SK-N-MC (cell line): ENCODE measurements around the gene DUS3L.
"Not testable (repeated sequence)": the region's sequence is repeated elsewhere in the genome, so short reads cannot be mapped to it uniquely, and the experiment has no call there.

Experiments used
- DNase-seq: peaks from one replicate; pipeline ENCODE4 v3.0.0-alpha.2; 2011; ENCODE audit warnings: low read depth, low spot score
- H3K27ac ChIP-seq: fragments of 200-600 bp; sonication (generic); 2 replicates; pipeline ENCODE4 v1.5.1; 2016; ENCODE audit warnings: mixed run types
- H3K36me3 ChIP-seq: fragments of 200-600 bp; sonication (generic); 2 replicates; pipeline ENCODE4 v1.6.1; 2017; ENCODE audit warnings: antibody characterized with exemption, low read length, mixed read lengths; ENCODE audit not compliant: insufficient read depth
- H3K4me3 ChIP-seq: fragments of 200-600 bp; sonication (generic); 2 replicates; pipeline ENCODE4 v1.5.1; 2016
- H3K9ac ChIP-seq: fragments of 200-600 bp; sonication (generic); 2 replicates; pipeline ENCODE4 v1.8.0; 2017; ENCODE audit warnings: mixed run types, mixed read lengths; ENCODE audit not compliant: insufficient read length
- H3K9me3 ChIP-seq: fragments of 200-600 bp; sonication (generic); 2 replicates; pipeline ENCODE4 v1.6.1; 2017; ENCODE audit warnings: low read depth, mild to moderate bottlenecking, antibody characterized with exemption, low read length, moderate library complexity, mixed read lengths
- EZH2 ChIP-seq: fragments of 200-600 bp; sonication (generic); IDR thresholded peaks from one replicate; pipeline ENCODE4 v1.6.1; 2017; ENCODE audit warnings: antibody characterized with exemption
- FOXP2 ChIP-seq: optimal IDR thresholded peaks from 2 replicates; pipeline ENCODE3; 2011; ENCODE audit warnings: mild to moderate bottlenecking, moderate library complexity; ENCODE audit not compliant: insufficient read depth; ENCODE audit errors: extremely low read length, control extremely low read depth
- POLR2AphosphoS5 ChIP-seq: IDR thresholded peaks from 2 replicates; pipeline ENCODE4 v1.6.1; 2012; ENCODE audit warnings: mild to moderate bottlenecking, low read depth, low read length, borderline replicate concordance

DUS3L gene

GRCh38 chr19:5772416-5772815, 18.5 kb downstream of the DUS3L start:
- H3K9me3 ChIP-seq = no peaks in the 10 kb centered on the region
- DNase-seq = no peak
- no peak overlapping the region for H3K9ac ChIP-seq
- no peak overlapping the region for H3K4me3 ChIP-seq
- H3K27ac ChIP-seq = no peak overlapping the region
- H3K36me3 ChIP-seq = no peaks in the 10 kb centered on the region
- TF ChIP-seq EZH2 = no peak
- TF ChIP-seq POLR2AphosphoS5 = no peak
- no peak for TF ChIP-seq FOXP2

- Histone ChIP-seq H3K9me3 (no peaks in the 10 kb centered on the region), H3K9ac (no peak overlapping the region), H3K4me3 (no peak overlapping the region), H3K27ac (no peak overlapping the region), H3K36me3 (no peaks in the 10 kb centered on the region)
- DNase-seq = no peak
- TF ChIP-seq EZH2 = no peak
- TF ChIP-seq POLR2AphosphoS5 = no peak
- no peak for TF ChIP-seq FOXP2
These were observed 23.0 kb downstream of the DUS3L start for GRCh38 chr19:5767949-5768348.

GRCh38 chr19:5765220-5765619, 25.7 kb downstream of the DUS3L start:
- no peak for TF ChIP-seq FOXP2
- no peak for TF ChIP-seq EZH2
- TF ChIP-seq POLR2AphosphoS5 = no peak
- Histone ChIP-seq H3K27ac (no peak overlapping the region), H3K36me3 (no peaks in the 10 kb centered on the region), H3K4me3 (no peak overlapping the region), H3K9ac (no peak overlapping the region), H3K9me3 (no peaks in the 10 kb centered on the region)
- DNase-seq = no peak

GRCh38 chr19:5762608-5763217, 28.2 kb downstream of the DUS3L start:
- no peak for DNase-seq
- TF ChIP-seq POLR2AphosphoS5 = no peak
- no peak overlapping the region for H3K27ac ChIP-seq
- H3K4me3 ChIP-seq = no peak overlapping the region
- H3K9ac ChIP-seq = no peak overlapping the region
- H3K9me3 ChIP-seq = no peaks in the 10 kb centered on the region
- H3K36me3 ChIP-seq = no peaks in the 10 kb centered on the region

- DNase-seq = no peak
- Histone ChIP-seq H3K9ac (no peak overlapping the region), H3K27ac (no peak overlapping the region), H3K36me3 (no peaks in the 10 kb centered on the region), H3K4me3 (no peak overlapping the region), H3K9me3 (no peaks in the 10 kb centered on the region)
- TF ChIP-seq FOXP2 = no peak
- TF ChIP-seq POLR2AphosphoS5 = no peak
- TF ChIP-seq EZH2 = no peak
These were observed 37.2 kb downstream of the DUS3L start for GRCh38 chr19:5753743-5754142.

- no peaks in the 10 kb centered on the region for H3K36me3 ChIP-seq
- no peak overlapping the region for H3K4me3 ChIP-seq
- no peak overlapping the region for H3K27ac ChIP-seq
- TF ChIP-seq POLR2AphosphoS5 (no peak), FOXP2 (no peak), EZH2 (no peak)
- no peak overlapping the region for H3K9ac ChIP-seq
- no peaks in the 10 kb centered on the region for H3K9me3 ChIP-seq
- DNase-seq = no peak
These were observed 39.3 kb downstream of the DUS3L start for GRCh38 chr19:5751709-5752108.

GRCh38 chr19:5749505-5749904, 41.5 kb downstream of the DUS3L start:
- no peak overlapping the region for H3K4me3 ChIP-seq
- TF ChIP-seq FOXP2 (no peak), EZH2 (no peak), POLR2AphosphoS5 (no peak)

GRCh38 chr19:5748920-5749319, 42.0 kb downstream of the DUS3L start:
- not testable (repeated sequence) for H3K36me3 ChIP-seq, H3K4me3 ChIP-seq, H3K9ac ChIP-seq, DNase-seq, H3K27ac ChIP-seq, H3K9me3 ChIP-seq

More at GRCh38 chr19:5749505-5749904, 41.5 kb downstream of the DUS3L start:
- H3K9me3 ChIP-seq = no peaks in the 10 kb centered on the region
- no peak for DNase-seq
- no peak overlapping the region for H3K9ac ChIP-seq
- no peak overlapping the region for H3K27ac ChIP-seq
- H3K36me3 ChIP-seq = no peaks in the 10 kb centered on the region

- not testable (repeated sequence) for H3K4me3 ChIP-seq, H3K9ac ChIP-seq, DNase-seq, H3K36me3 ChIP-seq, H3K9me3 ChIP-seq, H3K27ac ChIP-seq
These were observed 46.0 kb downstream of the DUS3L start for GRCh38 chr19:5744999-5745398.
